ENCODE measurements around the gene PIGN.

GRCh38 chr18:62089174-62089573 is 97.7 kb downstream of the PIGN start:
- TF ChIP-seq CTCF (IDR thresholded peaks at IDR 0.05) (no peak), POLR2A (IDR thresholded peaks at IDR 0.05) (no peak)
